Thyroid gland (tissue), 4 donors: ENCODE measurements around the gene CTXND1.

Experiments used
- CTCF ChIP-seq, 6 experiments: fragments of 200-600 bp in 3 of 6; fragments of 450-650 bp in 3 of 6; sonication (generic) in 3 of 6; IDR thresholded peaks; one replicate each; pipeline ENCODE4 v1.5.1; 2016 to 2019; ENCODE audit warnings: antibody characterized with exemption in 6 of 6, mild to moderate bottlenecking in 2 of 6, inconsistent platforms in 1 of 6, moderate library complexity in 1 of 6
- POLR2A ChIP-seq, 2 donors: fragments of 450-650 bp; IDR thresholded peaks; one replicate each; pipeline ENCODE4 v1.6.1; 2017; ENCODE audit warnings: antibody characterized with exemption in 2 of 2, mild to moderate bottlenecking in 2 of 2, moderate library complexity in 1 of 2

- no peak for TF ChIP-seq CTCF (IDR thresholded peaks at IDR 0.05)
- TF ChIP-seq POLR2A (IDR thresholded peaks at IDR 0.05), result no peak
Measured at GRCh38 chr15:80151148-80151547, 100.9 kb downstream of the CTXND1 start.
